HG02759 (cell line): ENCODE data around the gene PTGFRN.

Experiments
- ATAC-seq: cut with Tn5 transposase; IDR thresholded peaks from one replicate; pipeline ENCODE4 v1.9.1; 2021; ENCODE audit warnings: mild to moderate bottlenecking, moderate library complexity; ENCODE audit not compliant: unreplicated experiment

PTGFRN gene

DNA sequence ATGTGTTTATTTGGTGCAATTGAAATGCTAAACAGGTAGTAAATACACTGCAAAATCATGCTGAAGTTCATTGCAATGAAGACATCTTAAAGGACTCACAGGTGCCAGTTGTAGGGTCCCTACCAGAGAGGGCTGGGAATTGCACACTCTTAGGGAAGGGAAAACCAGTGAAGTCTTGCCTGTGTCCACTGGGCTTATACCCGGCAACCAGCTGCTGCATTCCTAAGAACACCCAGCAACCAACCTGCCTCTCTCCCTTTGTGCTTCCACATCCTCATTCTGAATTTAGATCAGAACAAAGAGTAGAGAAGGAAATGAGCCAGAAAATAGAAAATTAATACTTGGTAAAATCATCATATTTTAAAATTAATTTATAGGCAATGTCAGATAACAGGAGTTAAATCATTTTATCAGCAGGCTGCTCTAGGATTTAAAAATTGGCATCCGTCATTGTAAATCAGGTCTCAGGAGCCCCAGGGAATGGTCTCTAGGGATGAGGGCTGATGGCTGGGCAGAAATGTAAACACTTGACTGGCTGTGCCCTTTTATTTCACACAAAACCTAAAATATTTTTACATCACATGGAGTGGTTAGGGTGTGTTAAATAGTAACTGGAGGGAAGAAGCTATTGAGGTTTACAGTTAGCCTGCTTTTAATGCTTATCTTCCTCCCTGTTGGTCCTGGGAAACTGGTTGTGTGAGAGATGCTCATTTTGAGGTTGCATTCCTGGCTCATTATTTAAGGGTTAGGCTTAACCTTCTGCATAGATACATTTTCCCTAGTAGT lies 31.3 kb downstream of the PTGFRN start:
- ATAC-seq, result no peak

DNA sequence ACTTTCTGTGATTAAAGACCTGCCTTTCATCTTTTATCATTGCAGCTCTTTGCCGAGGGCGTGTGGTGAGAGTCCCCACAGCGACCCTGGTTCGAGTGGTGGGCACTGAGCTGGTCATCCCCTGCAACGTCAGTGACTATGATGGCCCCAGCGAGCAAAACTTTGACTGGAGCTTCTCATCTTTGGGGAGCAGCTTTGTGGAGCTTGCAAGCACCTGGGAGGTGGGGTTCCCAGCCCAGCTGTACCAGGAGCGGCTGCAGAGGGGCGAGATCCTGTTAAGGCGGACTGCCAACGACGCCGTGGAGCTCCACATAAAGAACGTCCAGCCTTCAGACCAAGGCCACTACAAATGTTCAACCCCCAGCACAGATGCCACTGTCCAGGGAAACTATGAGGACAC lies 32.0 kb downstream of the PTGFRN start:
- ATAC-seq, result no peak

DNA sequence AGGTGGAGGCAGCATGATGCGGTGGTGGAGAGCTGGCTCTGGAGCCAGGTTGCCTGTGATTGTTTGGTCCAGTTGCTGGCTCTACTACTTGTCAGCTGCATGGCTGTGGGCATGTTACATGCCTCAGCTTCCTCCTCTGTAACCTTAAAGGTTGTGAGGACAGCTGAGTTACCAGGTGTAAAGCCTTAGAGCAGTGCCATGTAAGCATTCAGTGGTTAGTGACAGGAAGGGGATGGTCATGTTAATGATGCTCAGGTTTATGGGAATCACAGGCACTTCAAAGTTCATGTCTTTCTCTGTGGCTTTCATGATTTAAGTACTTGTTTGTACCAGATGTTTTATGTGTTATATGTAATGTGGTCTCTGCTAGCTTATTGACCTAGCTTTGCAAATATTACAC lies 32.6 kb downstream of the PTGFRN start:
- no peak for ATAC-seq

DNA sequence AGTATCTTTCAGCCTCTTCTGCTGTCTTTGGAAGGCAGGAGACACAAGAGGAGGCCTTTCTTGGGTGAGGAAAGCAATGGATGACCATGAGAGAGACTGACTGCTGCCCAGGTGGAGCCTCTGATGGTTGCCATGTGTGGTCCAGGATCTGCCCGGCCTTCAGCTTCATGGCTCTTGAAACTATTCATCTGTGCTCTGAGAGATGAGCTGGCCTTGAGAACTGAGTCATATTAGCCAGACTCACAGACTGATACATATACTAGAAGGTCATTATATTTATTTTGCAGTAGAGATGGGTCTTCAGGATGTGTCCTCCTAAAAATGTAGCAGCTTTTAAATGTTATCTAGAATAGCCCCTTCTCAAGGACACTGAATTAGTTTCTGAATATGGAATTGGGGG lies 33.7 kb downstream of the PTGFRN start:
- no peak for ATAC-seq

DNA sequence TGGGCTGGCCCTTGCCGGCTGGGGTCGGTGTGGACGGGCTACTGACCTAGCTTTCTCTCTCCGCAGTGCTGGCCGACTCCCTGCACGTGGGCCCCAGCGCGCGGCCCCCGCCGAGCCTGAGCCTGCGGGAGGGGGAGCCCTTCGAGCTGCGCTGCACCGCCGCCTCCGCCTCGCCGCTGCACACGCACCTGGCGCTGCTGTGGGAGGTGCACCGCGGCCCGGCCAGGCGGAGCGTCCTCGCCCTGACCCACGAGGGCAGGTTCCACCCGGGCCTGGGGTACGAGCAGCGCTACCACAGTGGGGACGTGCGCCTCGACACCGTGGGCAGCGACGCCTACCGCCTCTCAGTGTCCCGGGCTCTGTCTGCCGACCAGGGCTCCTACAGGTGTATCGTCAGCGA lies 34.9 kb downstream of the PTGFRN start:
- no peak for ATAC-seq

DNA sequence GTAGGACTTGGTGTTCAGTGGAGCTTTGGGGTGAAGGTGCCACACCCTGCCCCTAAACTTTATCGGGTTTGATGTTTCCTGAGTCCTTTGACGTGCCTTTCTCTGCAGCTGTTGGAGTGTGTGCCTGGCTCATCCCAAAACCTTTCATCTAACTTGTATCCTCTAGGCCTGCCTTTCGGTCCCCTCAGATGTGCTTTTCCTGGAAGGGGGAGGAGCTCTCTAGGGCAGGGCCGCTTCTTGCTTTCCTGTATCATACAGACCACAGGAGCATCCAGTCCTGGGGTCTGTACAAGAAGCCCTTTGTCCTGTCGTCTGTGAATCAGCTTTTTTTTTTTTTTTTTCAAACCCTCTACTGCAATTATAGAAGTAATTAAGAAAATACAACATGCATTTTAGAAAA lies 35.7 kb downstream of the PTGFRN start:
- ATAC-seq, result no peak

DNA sequence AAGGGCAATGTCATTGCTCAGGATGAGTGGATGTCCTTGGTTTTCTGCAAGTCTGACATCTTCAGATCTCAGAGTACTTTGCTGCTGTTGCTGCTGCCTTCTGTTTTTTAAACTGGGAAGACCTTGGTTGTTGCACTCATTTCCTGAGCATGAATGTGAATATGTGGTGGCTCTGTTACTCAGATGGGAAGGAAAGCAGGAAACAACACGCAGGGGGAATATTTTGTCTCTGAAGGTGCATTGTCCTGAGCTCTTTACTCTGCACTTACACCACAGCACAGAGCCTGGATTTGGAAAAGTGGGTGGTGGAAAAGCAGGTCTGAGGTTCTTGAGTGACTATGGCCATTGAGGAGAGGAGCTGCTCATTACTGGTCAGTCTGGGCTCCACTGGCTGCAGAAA lies 36.3 kb downstream of the PTGFRN start:
- ATAC-seq, result no peak

DNA sequence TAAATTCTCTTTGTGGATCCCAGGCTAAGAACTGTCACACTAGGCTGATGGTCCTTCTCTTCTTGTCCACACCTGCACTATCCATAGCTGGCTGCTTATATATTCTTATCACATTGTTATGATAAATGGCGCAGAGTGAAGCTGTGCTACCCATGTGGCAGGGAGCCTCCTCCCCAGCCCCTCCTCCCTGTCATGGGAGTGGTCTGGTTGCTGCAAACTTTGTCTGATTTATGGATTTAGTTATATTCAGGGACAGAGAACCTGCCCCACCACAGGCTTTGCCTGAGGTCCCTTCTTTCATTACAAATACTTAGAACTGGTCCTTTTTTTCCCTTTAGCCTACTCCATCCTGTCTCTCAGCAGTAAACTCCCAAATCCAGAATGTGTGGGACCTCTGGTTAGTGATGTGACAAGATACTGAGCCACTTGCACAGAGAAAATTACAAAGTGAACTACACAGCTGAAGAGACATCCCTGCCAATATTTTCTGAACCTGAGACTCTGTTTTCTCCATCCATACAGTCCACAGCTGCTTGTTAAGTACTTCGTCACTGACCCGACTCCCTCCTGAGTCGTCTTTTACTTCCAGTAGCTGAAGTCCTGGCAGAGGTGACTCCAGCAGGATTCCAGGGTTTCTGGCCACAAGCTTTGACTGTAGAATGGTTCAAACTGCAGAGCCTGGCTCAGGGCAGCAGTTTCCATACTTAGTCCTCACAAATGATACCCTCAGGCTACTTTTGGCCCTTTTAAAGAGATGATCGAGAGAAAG lies 37.6 kb downstream of the PTGFRN start:
- no peak for ATAC-seq

DNA sequence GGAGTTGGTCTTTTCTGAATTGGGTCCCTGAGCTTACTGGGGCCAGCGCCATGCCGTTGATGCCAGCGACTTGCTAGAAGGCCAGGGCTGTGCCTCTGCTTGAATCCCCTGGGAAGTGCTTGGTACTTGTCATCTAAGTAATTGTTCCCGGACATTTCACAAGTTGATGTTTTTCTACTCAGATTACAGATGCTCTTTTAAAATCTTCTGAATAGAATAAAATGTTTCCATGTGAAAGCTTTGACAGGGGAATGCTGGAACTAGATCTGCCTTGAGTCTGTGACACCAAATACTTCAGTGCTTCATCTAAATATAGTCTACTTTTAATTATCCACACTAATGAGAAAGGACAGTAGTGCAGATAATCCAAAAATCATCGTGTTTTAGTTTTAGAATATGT lies 38.3 kb downstream of the PTGFRN start:
- ATAC-seq, result no peak

DNA sequence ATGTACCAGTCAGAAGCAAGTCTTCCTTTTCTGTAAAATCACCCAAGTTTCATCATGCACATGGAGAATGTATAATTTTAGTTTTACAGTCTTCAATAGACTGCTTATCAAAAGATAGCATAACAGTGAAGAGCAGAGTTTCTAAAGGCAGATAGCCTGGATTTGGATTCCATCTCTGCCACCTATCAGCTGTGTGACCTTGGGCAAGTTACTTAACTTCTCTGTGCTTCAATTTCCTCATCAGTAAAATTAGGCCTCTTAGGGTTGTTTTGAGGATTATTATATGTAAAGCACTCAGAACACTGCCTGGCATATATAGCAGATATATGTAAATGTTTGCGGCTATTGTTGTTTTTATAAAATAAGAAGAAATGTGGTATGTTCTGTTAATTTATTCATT lies 38.9 kb downstream of the PTGFRN start:
- ATAC-seq, result no peak

DNA sequence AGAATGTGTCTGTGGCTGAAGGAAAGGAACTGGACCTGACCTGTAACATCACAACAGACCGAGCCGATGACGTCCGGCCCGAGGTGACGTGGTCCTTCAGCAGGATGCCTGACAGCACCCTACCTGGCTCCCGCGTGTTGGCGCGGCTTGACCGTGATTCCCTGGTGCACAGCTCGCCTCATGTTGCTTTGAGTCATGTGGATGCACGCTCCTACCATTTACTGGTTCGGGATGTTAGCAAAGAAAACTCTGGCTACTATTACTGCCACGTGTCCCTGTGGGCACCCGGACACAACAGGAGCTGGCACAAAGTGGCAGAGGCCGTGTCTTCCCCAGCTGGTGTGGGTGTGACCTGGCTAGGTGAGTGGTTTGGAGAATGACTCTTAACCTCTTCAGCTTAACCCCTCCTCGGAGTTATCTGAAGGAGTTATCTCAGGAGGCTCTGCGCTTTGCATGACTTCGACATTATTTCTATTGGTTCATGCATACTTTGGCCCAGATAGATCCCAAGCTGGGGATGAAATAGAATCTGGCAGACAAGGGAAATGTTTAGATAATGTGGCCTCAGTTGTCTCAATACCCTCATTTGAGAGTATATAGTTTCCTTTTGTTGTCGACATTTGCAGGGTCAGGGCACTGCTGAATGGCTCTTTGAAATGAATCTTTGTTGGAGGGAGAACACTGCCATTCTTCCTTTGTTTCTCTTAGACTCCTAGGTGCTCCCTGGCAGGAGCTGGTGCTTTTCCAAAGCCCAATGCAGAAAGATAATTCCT lies 39.7 kb downstream of the PTGFRN start:
- ATAC-seq, result no peak

DNA sequence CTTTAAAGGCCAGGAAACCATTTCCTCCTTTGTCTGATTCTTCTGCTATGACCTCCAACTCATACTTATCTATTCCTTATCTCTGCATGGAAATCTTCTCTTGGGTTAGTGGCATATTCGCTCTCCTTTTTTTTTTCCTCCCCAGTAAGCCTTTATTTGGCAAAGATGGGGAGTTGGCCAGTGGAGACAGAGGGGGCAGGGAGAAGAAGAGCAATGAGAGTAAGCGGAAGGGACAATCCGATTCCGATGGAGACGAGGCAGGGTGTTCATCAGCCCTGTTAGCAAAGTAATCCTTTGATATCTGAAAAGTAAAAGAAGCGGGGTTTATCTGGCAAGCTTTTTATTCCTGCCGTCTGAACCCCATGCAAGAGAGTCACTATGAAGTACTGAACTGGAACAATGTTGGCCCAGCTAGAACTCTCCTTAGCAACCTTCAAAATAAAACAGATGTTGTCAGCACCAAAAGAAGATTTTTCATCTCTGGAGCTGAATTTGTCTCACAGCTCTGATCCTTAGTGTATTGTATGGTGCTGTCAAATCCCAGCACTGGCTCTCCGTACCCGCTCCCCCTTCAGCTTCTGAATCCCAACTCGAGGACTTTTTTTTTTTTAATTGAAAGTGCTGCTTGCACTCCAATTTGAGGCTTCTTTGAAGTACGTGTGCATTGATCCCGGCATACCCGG lies 40.9 kb downstream of the PTGFRN start:
- no peak for ATAC-seq

DNA sequence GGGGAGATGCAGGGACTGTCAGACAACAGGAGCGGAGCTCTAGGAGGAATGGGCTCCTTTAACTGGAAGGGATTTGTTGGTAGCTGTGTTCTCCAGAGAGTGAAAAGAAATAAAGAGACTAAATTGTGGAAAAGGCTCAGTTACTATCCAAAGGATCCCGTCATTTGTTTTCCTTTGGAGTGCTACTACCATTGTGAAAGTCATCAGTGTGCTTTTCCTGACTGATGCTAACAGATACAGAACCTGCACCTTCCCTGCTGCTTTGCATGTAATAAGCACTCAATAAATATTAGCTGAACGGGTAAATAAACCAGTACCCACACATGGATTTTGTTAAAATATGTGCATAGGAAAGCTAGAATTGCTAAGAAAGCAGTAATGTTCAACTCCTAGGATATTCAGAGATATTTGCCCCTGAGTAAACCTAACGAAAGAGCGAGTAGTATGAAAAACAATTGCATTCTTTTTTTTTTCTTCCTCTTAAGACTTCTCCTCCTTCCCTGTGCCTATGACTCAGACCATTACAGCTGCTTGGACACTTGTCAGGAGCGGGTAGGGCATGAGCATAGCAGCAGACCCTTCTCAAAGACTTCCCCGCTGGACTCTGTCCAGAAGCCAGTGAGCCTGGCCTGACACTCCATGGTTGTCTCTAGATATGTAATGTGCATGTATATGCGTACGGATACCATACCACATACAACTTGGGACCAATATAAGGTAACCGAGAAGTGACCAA lies 41.7 kb downstream of the PTGFRN start:
- ATAC-seq, result no peak

DNA sequence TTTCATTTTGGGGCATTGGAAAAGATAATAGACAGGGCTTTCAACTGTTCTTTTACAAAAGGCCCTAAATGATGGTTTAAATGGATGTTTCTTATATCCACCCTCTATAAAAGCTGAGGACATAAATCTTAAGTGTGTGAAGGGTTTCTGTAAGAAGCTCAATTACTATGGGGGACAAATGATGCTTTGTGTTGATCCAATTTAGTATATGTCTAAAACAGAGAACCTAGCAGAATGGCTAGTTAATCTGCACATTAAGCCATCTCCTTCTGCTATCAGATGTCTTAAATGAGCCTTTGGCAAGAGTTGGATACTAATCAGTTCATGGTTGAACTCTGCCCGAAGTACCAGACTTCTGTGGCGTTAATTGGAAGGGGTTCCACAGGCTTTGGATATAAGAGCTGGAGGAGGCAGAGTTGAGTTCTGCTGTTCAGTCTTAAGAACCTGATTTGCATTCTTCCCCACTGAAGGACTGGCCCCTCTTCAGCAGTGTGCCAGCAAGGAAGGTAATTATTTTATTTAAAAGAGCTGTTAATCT lies 43.1 kb downstream of the PTGFRN start:
- ATAC-seq, result no peak

DNA sequence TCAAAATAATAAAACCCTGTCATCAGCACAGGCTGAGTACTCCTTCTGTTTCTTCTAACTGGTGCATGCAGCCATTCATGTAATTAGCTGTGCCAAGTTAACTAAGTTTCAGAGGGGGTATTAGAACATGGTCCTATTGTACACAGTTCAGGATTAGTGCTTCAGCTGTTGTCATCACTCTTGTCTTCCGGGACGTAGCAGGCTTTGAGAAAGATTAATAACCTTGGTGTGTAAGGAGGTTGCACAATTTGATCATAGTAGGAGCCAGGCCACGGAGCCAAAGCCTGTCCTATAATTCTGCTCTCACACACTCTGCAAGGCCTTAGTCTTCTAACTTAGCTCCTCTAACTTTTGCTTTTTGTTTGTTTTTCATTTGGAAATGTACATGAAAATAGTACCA lies 44.7 kb downstream of the PTGFRN start:
- ATAC-seq, result no peak

DNA sequence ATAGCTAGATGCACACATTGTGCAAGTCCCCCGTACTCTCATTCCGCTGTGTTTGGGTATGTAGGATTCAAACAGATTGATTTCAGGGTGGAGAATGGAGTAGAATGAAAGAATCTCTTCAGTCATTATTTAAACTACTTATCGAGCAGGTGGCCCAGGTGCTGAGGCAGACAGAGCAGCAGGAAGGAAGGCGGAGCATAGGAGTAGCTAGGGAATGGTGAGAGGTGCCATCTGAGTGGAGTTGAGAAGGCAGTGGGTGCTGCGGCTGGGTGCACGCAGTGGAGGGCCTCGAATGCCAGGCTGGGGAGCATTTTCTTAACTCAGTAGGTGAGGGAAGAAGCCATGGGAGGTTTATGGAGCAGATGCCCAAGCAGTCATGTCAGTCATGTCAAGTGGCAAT lies 46.7 kb downstream of the PTGFRN start:
- no peak for ATAC-seq

DNA sequence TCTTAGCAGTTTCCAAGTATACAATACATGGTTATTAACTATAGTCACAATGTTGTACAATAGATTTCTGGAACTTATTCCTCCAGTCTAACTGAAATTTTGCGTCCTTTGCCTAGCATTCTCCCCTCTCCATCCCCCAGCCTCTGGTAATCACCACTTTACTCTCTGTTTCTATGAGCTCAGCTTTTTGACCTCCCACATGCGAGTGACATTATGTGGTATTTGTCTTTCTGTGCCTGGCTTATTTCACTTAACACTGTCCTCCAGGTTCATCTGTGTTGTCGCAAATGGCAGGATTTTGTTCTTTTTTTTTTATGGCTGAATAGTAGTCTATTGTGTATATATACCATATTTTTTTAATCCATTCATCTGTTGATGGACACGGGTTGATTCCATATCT lies 47.9 kb downstream of the PTGFRN start:
- ATAC-seq, result no peak

DNA sequence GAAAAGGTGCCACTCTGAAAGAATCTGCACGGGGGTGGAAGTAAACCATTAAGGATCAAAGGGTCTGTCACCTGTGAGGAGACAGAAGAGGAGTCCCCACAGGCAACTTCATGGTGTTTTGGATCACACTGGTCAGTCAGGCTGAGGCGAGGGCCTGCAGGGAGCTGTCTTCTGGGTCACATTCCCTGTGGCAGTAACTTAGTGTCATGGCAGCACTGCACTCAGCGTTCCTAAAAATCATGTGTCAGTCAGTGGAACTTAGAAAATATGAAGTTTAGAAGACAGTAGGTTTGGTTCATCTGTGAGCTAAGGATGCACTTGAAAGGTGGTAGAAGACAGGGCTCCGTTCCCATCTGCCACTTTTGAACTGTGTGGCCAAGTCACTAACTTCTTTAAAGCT lies 48.4 kb downstream of the PTGFRN start:
- no peak for ATAC-seq

DNA sequence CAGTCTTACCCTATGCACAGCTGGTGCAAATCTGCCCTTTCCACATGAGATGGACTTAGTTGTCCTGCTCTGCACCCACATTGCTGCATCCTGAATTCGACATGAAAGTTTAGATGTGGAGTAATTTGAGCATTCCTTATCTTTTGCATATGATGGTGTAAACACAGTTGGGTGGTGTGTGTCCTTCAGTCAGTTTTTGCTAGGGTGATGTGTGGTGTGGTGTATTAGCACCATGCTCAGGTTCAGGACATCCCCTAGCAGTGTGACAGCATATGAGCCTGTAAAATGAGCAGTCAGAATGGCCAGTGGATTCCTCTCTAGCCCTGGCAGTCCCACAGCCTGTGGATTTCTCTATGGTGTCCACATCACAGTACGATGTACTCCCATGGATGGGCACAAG lies 49.3 kb downstream of the PTGFRN start:
- ATAC-seq, result no peak

DNA sequence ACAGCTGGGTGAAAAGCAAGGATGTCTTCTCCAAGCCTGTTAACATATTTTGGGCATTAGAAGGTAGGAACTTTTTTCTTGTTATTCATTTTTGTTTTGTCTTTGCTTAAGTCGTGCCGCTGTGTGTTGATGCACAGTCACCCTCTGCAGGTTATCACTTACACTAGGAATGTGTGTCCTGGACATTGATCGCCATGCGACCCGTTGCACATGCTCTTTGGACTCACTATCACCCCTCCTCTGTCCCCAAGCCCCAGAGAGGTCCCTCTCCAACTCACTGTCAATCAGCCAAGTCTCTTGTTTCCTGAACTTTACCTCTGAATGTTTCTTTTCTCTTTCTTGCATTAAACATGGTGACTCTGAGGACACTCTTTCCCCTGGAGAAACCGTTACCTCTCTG lies 51.9 kb downstream of the PTGFRN start:
- ATAC-seq, result no peak
